GM23338 (cell line): ENCODE data around the gene MRPL28. TPM values are rescaled to one million over a fixed set of nuclear protein-coding genes. Genes with fewer than 3 reads are reported as not detected.

Source experiments
- ATAC-seq: fragments of 200-7000 bp; cut with Tn5 transposase; 3 replicates; pipeline ENCODE4 v1.9.1; 2020
- DNase-seq: peaks from one replicate; pipeline ENCODE4 v3.0.0-alpha.2; 2015; ENCODE audit warnings: low spot score
- H2AFZ ChIP-seq: fragments of 200-600 bp; sonication (generic); 2 replicates; pipeline ENCODE4 v1.8.0; 2016; ENCODE audit warnings: antibody characterized with exemption, mild to moderate bottlenecking, moderate library complexity
- H3F3A ChIP-seq: fragments of 200-600 bp; sonication (generic); replicated peaks from 2 replicates; pipeline ENCODE4 v1.8.0; 2017; ENCODE audit warnings: antibody characterized with exemption, mixed run types, low read depth
- H3K27ac ChIP-seq: fragments of 200-600 bp; sonication (generic); 2 replicates; pipeline ENCODE4 v1.6.1; 2016; ENCODE audit warnings: low read depth
- H3K27me3 ChIP-seq: fragments of 200-600 bp; sonication (generic); 2 replicates; pipeline ENCODE4 v1.8.0; 2016; ENCODE audit warnings: mild to moderate bottlenecking, mixed run types, moderate library complexity; ENCODE audit not compliant: insufficient read depth
- H3K36me3 ChIP-seq: fragments of 200-600 bp; sonication (generic); 2 replicates; pipeline ENCODE4 v1.8.0; 2016; ENCODE audit warnings: mild to moderate bottlenecking; ENCODE audit not compliant: insufficient read depth
- H3K4me1 ChIP-seq: fragments of 200-600 bp; sonication (generic); 2 replicates; pipeline ENCODE4 v1.8.0; 2016; ENCODE audit warnings: mild to moderate bottlenecking, moderate library complexity; ENCODE audit not compliant: insufficient read depth
- H3K4me2 ChIP-seq: fragments of 200-600 bp; sonication (generic); 2 replicates; pipeline ENCODE4 v1.7.1; 2017; ENCODE audit warnings: mixed run types
- H3K4me3 ChIP-seq: fragments of 200-600 bp; sonication (generic); 2 replicates; pipeline ENCODE4 v1.6.1; 2016; ENCODE audit warnings: mixed run types
- H3K79me2 ChIP-seq: fragments of 200-600 bp; sonication (generic); replicated peaks from 2 replicates; pipeline ENCODE4 v1.8.0; 2017; ENCODE audit warnings: mild to moderate bottlenecking; ENCODE audit not compliant: insufficient read depth
- H3K9me2 ChIP-seq: fragments of 200-600 bp; sonication (generic); 2 replicates; pipeline ENCODE4 v1.8.0; 2017; ENCODE audit not compliant: insufficient read depth
- H4K20me1 ChIP-seq: fragments of 200-600 bp; sonication (generic); replicated peaks from 2 replicates; pipeline ENCODE4 v1.8.0; 2017; ENCODE audit warnings: mild to moderate bottlenecking; ENCODE audit not compliant: insufficient read depth
- H3K27ac Mint-ChIP-seq: 2 replicates; pipeline ENCODE4 v1.8.0; 2020; ENCODE audit warnings: inconsistent platforms, mild to moderate bottlenecking, moderate library complexity, mixed read lengths
- H3K27me3 Mint-ChIP-seq: 3 replicates; pipeline ENCODE4 v1.8.0; 2022; ENCODE audit warnings: low read depth, mild to moderate bottlenecking, moderate library complexity, mixed read lengths, inconsistent platforms; ENCODE audit not compliant: insufficient read depth, poor library complexity
- H3K36me3 Mint-ChIP-seq: 3 replicates; pipeline ENCODE4 v1.8.0; 2021; ENCODE audit warnings: low read depth, mild to moderate bottlenecking, inconsistent platforms, moderate library complexity, mixed read lengths
- H3K4me1 Mint-ChIP-seq: 3 replicates; pipeline ENCODE4 v1.8.0; 2020; ENCODE audit warnings: mild to moderate bottlenecking, inconsistent platforms, mixed read lengths
- H3K4me3 Mint-ChIP-seq: 3 replicates; pipeline ENCODE4 v1.8.0; 2021; ENCODE audit warnings: moderate library complexity, mild to moderate bottlenecking, inconsistent platforms, mixed read lengths
- H3K9me3 Mint-ChIP-seq: 3 replicates; pipeline ENCODE4 v1.8.0; 2020; ENCODE audit warnings: moderate library complexity, mild to moderate bottlenecking, inconsistent platforms, mixed read lengths
- CREB1 ChIP-seq: fragments of 250-450 bp; sonication (Bioruptor Pico); IDR thresholded peaks from 2 replicates; pipeline ENCODE4 v1.5.0; 2020; ENCODE audit warnings: low read depth, mild to moderate bottlenecking, moderate library complexity
- CTCF ChIP-seq, 2 experiments: fragments of 200-600 bp in 1 of 2; sonication (generic) in 1 of 2; conservative IDR thresholded peaks; 2 replicates each; pipeline versions ENCODE4 v1.5.1 to v1.6.1; 2016 to 2017; ENCODE audit warnings: antibody characterized with exemption in 2 of 2, low read depth in 2 of 2, mild to moderate bottlenecking in 2 of 2, moderate library complexity in 1 of 2
- EZH2 ChIP-seq: fragments of 200-600 bp; sonication (generic); IDR thresholded peaks from one replicate; pipeline ENCODE4 v1.8.0; 2017; ENCODE audit warnings: antibody characterized with exemption, mild to moderate bottlenecking, low read depth; ENCODE audit not compliant: unreplicated experiment
- EZH2phosphoT487 ChIP-seq: fragments of 200-600 bp; sonication (generic); IDR thresholded peaks from one replicate; pipeline ENCODE4 v1.8.1; 2018; ENCODE audit warnings: antibody characterized with exemption; ENCODE audit not compliant: unreplicated experiment
- NANOG ChIP-seq: IDR thresholded peaks from 2 replicates; pipeline ENCODE4 v1.6.1; 2016; ENCODE audit warnings: antibody characterized with exemption, borderline replicate concordance
- POLR2AphosphoS5 ChIP-seq: IDR thresholded peaks from 2 replicates; pipeline ENCODE4 v1.6.1; 2016; ENCODE audit warnings: antibody characterized with exemption, low read depth
- REST ChIP-seq: IDR thresholded peaks from one replicate; pipeline ENCODE4 v1.6.1; 2018; ENCODE audit warnings: antibody characterized with exemption; ENCODE audit not compliant: unreplicated experiment
- STAT1 ChIP-seq: IDR thresholded peaks from one replicate; pipeline ENCODE4 v1.6.1; 2016; ENCODE audit warnings: antibody characterized with exemption; ENCODE audit not compliant: unreplicated experiment
- ZNF114 ChIP-seq: fragments of 250-450 bp; sonication (Bioruptor Pico); IDR thresholded peaks from 2 replicates; pipeline ENCODE4 v1.5.0; 2020; ENCODE audit warnings: mild to moderate bottlenecking, moderate library complexity
- ZNF331 ChIP-seq: fragments of 250-450 bp; sonication (Bioruptor Pico); IDR thresholded peaks from 2 replicates; pipeline ENCODE4 v1.5.0; 2020; ENCODE audit warnings: low read depth, mild to moderate bottlenecking, moderate library complexity
- ZNF462 ChIP-seq: fragments of 250-450 bp; sonication (Bioruptor Pico); IDR thresholded peaks from 2 replicates; pipeline ENCODE4 v1.5.0; 2020; ENCODE audit warnings: mild to moderate bottlenecking, moderate library complexity
- polyA plus RNA-seq: library from polyadenylated mRNA; unstranded; fragments of >200 nt; fragmentation: Nextera tagmentation; extraction: Ambion mirVana; gene quantifications from 2 replicates; pipeline ENCODE4 v1.2.1, GENCODE V29; 2016
- total RNA-seq: library from RNA; depleted of rRNA; stranded (reverse); fragments of >200 nt; shearing (Covaris generic); gene quantifications from 2 replicates; pipeline ENCODE4 v1.2.3, GENCODE V29; 2014

The MRPL28 gene
- total and polyA plus RNA-seq, 2 experiments from 2014 or later, result 135 to 169 TPM

GRCh38 chr16:371515-372301 is 1.4 kb upstream of the MRPL28 start:
- Histone ChIP-seq H3K36me3 (peaks cover 4% of the 10 kb centered on the region; the same call in 1 of the 2 replicates), H2AFZ (no peak overlapping the region), H4K20me1 (no peaks in the 10 kb centered on the region; the same call in none of the 2 replicates), H3K4me2 (no peak overlapping the region), H3K4me3 (no peak overlapping the region), H3K9me2 (no peaks in the 10 kb centered on the region), H3K27me3 (no peaks in the 10 kb centered on the region), H3K4me1 (peaks cover 4% of the 10 kb centered on the region; the same call in 1 of the 2 replicates), H3F3A (peaks cover 4% of the 10 kb centered on the region), H3K27ac (peak overlapping the region; percentile 76; the same call in 1 of the 2 replicates), H3K79me2 (no peaks in the 10 kb centered on the region; the same call in 1 of the 2 replicates)
- peaks cover 22% of the 10 kb centered on the region for H3K36me3 Mint-ChIP-seq
- H3K9me3 Mint-ChIP-seq, result no peaks in the 10 kb centered on the region
- ATAC-seq, result no peak
- peaks cover 9% of the 10 kb centered on the region for H3K27me3 Mint-ChIP-seq
- no peak for DNase-seq
- peaks cover 12% of the 10 kb centered on the region; the same call in 1 of the 3 replicates for H3K4me1 Mint-ChIP-seq
- TF ChIP-seq CREB1 (CRISPR knock-in tag) (no peak), STAT1 (no peak), EZH2 (no peak), ZNF331 (CRISPR knock-in tag) (no peak), ZNF114 (CRISPR knock-in tag) (no peak), CTCF (conservative IDR thresholded peaks at IDR 0.05; ENCODE audit: low read depth in 2 of 2) (no peak), EZH2phosphoT487 (no peak), ZNF462 (CRISPR knock-in tag) (no peak), REST (no peak), NANOG (no peak), POLR2AphosphoS5 (no peak; the same call in 1 of the 2 replicates)
- no peak overlapping the region for H3K27ac Mint-ChIP-seq
- no peak overlapping the region; the same call in 2 of the 3 replicates for H3K4me3 Mint-ChIP-seq
